ENCODE data around the gene SUCLG1.
A peak's percentile ranks its signal among the peaks of the same experiment; 100 is the strongest.

Gene SUCLG1

DNA sequence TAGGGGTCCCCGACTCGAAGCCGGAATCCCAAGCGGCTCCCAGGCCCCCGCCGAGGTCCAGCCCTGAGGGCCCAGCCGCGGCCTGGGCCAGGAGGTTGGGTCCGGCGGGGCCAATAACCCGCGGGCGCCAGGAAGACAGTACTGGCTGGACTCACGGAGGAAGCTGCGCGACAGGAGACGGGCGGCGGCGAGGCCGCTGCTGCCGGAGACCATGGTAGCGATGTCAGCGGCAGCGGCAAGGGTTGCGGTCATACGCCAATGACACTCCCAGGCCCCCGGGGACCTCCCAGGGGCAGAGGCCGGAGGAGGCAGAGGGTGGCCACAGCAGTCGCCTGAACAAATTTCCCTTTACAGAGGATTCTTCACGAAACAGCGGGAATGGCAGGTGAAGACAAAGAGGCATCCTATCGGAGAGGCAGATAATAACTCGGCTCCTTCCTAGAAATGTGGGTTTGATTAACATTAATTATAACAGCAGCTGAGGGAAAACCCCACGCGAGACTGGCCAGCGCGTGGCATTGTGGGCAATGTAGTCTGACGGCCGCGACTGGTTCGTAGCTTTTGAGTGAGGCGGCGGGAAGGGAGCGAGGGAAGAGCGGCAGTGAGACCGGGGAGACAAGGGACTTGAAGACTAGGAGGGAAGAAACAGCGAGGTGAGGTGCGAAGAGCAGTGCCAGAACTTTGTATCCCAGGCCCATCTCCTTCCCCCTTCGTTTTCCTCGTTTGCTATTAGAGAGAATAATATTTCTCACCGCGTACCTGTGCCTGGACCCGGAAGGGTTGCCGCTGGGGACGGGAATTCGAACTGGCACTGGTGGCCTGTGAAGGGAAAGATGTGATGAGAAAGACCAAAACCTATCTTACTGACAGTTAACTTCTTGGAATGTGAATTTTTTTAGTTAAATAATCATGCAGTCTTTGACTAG lies at the start of gene SUCLG1:
Gene SUCLG1, minus strand, starts transcription at position 263 of the 926 bp plus-strand sequence. Its CDS starts 11 bp downstream, at position 252.
- Histone ChIP-seq H3K36me3 (replicated peaks; ENCODE audit: low read depth, low read length) (no peaks in the 10 kb centered on the region), H3K79me2 (ENCODE audit: low read length) (peaks cover 38% of the 10 kb centered on the region), H3K4me3 (ENCODE audit: low read length) (peak within 1 kb of the TSS; percentile 94), H3K27me3 (ENCODE audit: low read depth, low read length) (no peaks in the 10 kb centered on the region), H3K4me1 (ENCODE audit: low read length) (peaks cover 14% of the 10 kb centered on the region), H3K9ac (ENCODE audit: low read length) (peak within 1 kb of the TSS; percentile 86), H2AFZ (ENCODE audit: low read depth, low read length) (peak within 1 kb of the TSS; percentile 82), H3K9me3 (ENCODE audit: insufficient read depth, low read length) (no peaks in the 10 kb centered on the region), H3K4me2 (ENCODE audit: low read length) (peak within 1 kb of the TSS; percentile 74), H4K20me1 (ENCODE audit: insufficient read depth, low read length) (peaks cover 7% of the 10 kb centered on the region; the same call in 1 of the 2 replicates), H3K27ac (ENCODE audit: low read length) (peak within 1 kb of the TSS; percentile 58)
- TF ChIP-seq, protein P1, sequence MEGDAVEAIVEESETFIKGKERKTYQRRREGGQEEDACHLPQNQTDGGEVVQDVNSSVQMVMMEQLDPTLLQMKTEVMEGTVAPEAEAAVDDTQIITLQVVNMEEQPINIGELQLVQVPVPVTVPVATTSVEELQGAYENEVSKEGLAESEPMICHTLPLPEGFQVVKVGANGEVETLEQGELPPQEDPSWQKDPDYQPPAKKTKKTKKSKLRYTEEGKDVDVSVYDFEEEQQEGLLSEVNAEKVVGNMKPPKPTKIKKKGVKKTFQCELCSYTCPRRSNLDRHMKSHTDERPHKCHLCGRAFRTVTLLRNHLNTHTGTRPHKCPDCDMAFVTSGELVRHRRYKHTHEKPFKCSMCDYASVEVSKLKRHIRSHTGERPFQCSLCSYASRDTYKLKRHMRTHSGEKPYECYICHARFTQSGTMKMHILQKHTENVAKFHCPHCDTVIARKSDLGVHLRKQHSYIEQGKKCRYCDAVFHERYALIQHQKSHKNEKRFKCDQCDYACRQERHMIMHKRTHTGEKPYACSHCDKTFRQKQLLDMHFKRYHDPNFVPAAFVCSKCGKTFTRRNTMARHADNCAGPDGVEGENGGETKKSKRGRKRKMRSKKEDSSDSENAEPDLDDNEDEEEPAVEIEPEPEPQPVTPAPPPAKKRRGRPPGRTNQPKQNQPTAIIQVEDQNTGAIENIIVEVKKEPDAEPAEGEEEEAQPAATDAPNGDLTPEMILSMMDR (IDR thresholded peaks at IDR 0.05; ENCODE audit: low read depth, low read length) = no peak
- TF ChIP-seq EZH2phosphoT487 (IDR thresholded peaks at IDR 0.05; ENCODE audit: low read depth) = no peak

DNA sequence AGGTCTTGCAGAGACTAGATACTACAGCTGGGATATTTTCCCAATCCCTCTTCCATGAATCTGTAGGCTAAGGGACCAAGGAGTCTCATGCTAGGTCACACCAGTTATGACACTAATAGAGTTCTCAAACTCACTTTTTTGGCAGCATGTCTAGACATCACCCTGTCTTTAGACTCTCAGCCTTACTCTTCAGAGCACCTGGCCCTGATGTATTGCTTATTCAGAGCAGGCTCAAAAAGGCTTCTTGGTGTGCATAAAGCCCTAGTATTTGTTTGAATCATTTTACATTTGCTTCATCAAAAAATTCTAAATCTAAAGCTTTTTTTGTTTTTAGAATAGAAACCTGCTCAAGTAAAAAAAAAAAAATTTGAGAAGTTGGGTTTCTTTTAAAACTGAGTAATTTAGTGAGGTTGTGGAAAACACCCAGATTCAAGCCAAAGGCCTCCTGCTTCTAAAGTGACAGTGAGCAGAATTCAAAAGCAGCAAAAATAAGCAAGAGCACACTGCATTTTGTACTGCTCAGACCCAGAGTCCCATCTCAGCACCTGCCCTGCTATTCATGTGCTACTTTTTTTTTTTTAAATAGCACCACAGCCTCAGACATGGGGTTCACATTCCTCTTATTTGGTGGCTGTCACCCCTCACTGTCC lies 39.2 kb upstream of the SUCLG1 start:
- Histone ChIP-seq H3K79me2 (ENCODE audit: low read length) (no peaks in the 10 kb centered on the region), H3K4me2 (ENCODE audit: low read length) (peak overlapping the region; percentile 47), H3K36me3 (replicated peaks; ENCODE audit: low read depth, low read length) (no peaks in the 10 kb centered on the region), H3K9ac (ENCODE audit: low read length) (peak overlapping the region; percentile 39; the same call in 1 of the 2 replicates), H3K27me3 (ENCODE audit: low read depth, low read length) (no peaks in the 10 kb centered on the region), H3K9me3 (ENCODE audit: insufficient read depth, low read length) (peaks cover under 1% of the 10 kb centered on the region; the same call in 1 of the 2 replicates), H3K4me1 (ENCODE audit: low read length) (peaks cover 45% of the 10 kb centered on the region), H2AFZ (ENCODE audit: low read depth, low read length) (peak overlapping the region; percentile 12; the same call in 1 of the 2 replicates), H3K27ac (ENCODE audit: low read length) (peak overlapping the region; percentile 91), H3K4me3 (ENCODE audit: low read length) (no peak overlapping the region; the same call in 1 of the 2 replicates), H4K20me1 (ENCODE audit: insufficient read depth, low read length) (no peaks in the 10 kb centered on the region)
- TF ChIP-seq EZH2phosphoT487 (IDR thresholded peaks at IDR 0.05; ENCODE audit: low read depth) = no peak
- TF ChIP-seq, protein P1 (IDR thresholded peaks at IDR 0.05; ENCODE audit: low read depth, low read length) = no peak

DNA sequence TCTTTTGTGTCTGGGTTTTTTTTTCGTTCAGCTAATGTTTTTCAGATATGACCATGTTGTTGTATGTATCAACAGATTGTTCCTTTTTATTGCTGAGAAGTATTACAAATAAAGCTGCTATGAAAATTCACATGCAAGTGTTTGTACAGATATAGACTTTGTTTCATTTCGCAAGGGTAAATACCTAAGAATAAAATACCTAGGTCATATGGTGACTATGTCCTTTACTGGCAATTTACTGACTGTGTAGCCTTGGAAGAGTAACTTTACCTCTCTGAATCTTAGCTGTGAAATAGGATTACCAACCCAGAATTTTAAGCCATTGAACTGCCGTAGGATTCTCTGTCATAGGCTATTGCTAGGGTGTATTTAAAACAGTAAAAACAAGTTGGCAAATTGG lies 38.2 kb upstream of the SUCLG1 start:
- Histone ChIP-seq H4K20me1 (ENCODE audit: insufficient read depth, low read length) (no peaks in the 10 kb centered on the region), H3K9ac (ENCODE audit: low read length) (no peak overlapping the region), H2AFZ (ENCODE audit: low read depth, low read length) (peak overlapping the region; percentile 12; the same call in 1 of the 2 replicates), H3K79me2 (ENCODE audit: low read length) (no peaks in the 10 kb centered on the region), H3K27ac (ENCODE audit: low read length) (peak overlapping the region; percentile 91), H3K4me1 (ENCODE audit: low read length) (peaks cover 46% of the 10 kb centered on the region), H3K4me2 (ENCODE audit: low read length) (peak overlapping the region; percentile 47; the same call in 1 of the 2 replicates), H3K27me3 (ENCODE audit: low read depth, low read length) (no peaks in the 10 kb centered on the region), H3K36me3 (replicated peaks; ENCODE audit: low read depth, low read length) (no peaks in the 10 kb centered on the region), H3K4me3 (ENCODE audit: low read length) (no peak overlapping the region), H3K9me3 (ENCODE audit: insufficient read depth, low read length) (no peaks in the 10 kb centered on the region)
- TF ChIP-seq, protein P1 (IDR thresholded peaks at IDR 0.05; ENCODE audit: low read depth, low read length) = no peak
- TF ChIP-seq EZH2phosphoT487 (IDR thresholded peaks at IDR 0.05; ENCODE audit: low read depth) = no peak

GRCh38 chr2:84496386-84496785 lies 37.3 kb upstream of the SUCLG1 start:
- no peaks in the 10 kb centered on the region for H3K79me2 ChIP-seq (ENCODE audit: low read length)
- H3K4me3 ChIP-seq (ENCODE audit: low read length) = no peak overlapping the region
- H3K27ac ChIP-seq (ENCODE audit: low read length) = no peak overlapping the region
- H3K27me3 ChIP-seq (ENCODE audit: low read depth, low read length) = no peaks in the 10 kb centered on the region
- TF ChIP-seq, protein P1 (IDR thresholded peaks at IDR 0.05; ENCODE audit: low read depth, low read length) = no peak
- TF ChIP-seq EZH2phosphoT487 (IDR thresholded peaks at IDR 0.05; ENCODE audit: low read depth) = no peak
- H3K9me3 ChIP-seq (ENCODE audit: insufficient read depth, low read length) = no peaks in the 10 kb centered on the region
- no peaks in the 10 kb centered on the region for H3K36me3 ChIP-seq (replicated peaks; ENCODE audit: low read depth, low read length)
- H2AFZ ChIP-seq (ENCODE audit: low read depth, low read length) = 0 out of 2 replicates have a peak overlapping the region, but pooled peaks have one; percentile 80
- H3K4me2 ChIP-seq (ENCODE audit: low read length) = no peak overlapping the region
- H4K20me1 ChIP-seq (ENCODE audit: insufficient read depth, low read length) = no peaks in the 10 kb centered on the region
- no peak overlapping the region for H3K9ac ChIP-seq (ENCODE audit: low read length)
- H3K4me1 ChIP-seq (ENCODE audit: low read length) = peaks cover 46% of the 10 kb centered on the region
